Activated CD8-positive, alpha-beta memory T cell treated with anti-CD3 and anti-CD28 coated beads, Interleukin-2, amount 50 U/mL, for 1 hour (primary cell): ENCODE data around the gene NT5C1A.

ENCODE experiments used
- DNase-seq: peaks from one replicate; pipeline ENCODE4 v3.0.0-alpha.2; 2020; ENCODE audit errors: extremely low read depth

Gene NT5C1A

DNA sequence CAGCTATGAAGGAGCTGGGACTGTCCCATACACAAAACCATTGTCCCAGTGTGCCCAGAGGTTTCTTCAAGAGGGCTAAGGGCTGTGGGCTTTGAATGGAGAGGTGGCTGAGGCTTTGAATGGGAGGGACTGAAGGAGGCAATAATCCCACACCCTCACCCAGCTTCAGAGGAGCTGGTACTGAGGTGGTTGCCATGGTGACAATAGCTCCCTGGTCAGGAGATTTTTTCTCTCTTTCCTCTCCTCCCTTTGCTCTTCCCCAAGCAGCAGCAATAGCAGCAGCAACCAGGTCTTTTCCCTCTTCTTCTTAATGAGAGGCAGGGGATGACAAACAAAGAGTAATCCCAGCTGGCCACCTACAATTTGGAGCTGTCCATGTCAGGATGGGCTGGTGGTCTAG, 17.7 kb upstream of the NT5C1A start:
- no peak for DNase-seq

DNA sequence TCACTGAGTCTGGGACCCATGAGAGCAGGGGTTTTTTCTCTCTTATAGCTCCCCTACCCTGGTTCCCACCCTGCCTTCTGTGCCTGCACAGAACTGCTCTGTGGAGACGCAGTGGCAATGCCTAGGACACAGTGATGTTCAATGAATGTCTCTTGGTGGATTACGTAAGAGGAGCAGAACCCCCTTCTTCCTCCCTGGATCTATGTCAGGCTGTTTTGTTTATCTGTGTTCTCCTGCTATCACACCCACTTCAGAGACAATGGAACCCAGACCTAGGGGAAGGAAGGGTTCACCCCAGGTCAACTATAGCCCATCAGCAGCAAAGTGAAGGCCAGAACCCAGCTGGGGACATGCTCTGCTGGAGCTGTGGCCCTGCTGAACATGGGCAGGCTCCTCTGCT, 17.3 kb upstream of the NT5C1A start:
- DNase-seq = no peak

GRCh38 chr1:39688706-39689105, 16.8 kb upstream of the NT5C1A start:
- DNase-seq = no peak

GRCh38 chr1:39687243-39687642, 15.3 kb upstream of the NT5C1A start:
- no peak for DNase-seq

DNA sequence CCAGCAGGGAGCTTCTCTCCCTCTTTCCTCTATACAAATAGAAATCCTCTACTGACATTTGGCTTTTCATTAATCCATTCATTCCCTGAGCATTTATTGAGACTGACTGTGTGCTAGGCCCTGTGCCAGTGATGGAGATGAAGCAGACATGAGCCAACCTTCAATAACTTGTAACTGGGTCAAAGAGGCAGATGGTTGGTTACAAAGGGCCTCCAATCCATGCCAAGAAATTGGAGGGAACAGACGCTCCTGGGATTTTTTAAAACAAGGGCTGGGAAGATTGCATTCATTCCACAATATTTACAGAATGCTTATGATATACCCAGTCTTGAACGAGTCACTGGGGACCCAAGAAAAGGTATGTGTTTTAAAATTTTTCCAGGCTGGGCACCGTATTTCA, 13.2 kb upstream of the NT5C1A start:
- DNase-seq = no peak

- no peak for DNase-seq
Measured at GRCh38 chr1:39684313-39684664, 12.4 kb upstream of the NT5C1A start.

GRCh38 chr1:39683591-39684312, 11.8 kb upstream of the NT5C1A start:
- DNase-seq = no peak

DNA sequence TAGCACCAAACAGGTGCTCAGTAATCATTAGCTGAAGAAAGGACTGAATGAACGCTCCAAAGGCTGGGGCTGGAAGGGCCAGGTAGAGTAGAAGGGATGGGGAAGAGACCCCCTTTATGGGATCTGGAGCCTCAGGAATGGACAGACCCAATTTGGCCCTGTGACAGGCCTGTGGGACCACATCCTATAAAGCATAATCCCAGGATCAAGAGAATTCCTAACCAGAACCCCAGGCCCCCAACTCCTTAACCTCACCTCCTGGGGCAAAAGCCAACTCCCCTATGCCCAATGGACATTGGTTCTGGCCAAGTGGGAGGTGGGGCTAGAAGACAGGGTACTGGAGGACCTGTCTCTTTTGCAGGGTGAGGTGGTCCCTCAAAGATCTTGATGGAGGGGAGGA, 10.1 kb upstream of the NT5C1A start:
- DNase-seq = no peak

GRCh38 chr1:39681294-39681693, 9.4 kb upstream of the NT5C1A start:
- DNase-seq = no peak

- no peak for DNase-seq
Measured at GRCh38 chr1:39680751-39681150, 8.8 kb upstream of the NT5C1A start.

DNA sequence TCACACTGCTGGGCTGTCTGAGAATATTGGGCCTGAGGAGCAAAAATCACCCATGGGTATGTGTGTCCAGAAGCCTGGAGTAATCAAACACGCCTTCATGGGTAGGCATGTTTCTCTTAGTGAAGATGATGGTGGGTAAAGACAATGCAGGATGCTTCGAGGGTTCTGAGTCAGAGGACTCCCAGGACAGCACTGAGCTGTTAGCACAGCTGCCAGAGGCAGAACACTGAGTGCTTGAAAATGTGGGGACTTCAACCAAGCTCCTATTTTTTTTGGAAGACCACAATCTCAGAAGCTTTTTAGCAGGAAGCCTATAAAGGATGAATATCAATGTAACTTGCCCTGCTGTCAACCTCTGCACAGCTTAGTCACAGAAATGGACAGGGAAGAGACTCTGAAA, 7.9 kb upstream of the NT5C1A start:
- no peak for DNase-seq

- DNase-seq = no peak
Measured at GRCh38 chr1:39678889-39679288, 7.0 kb upstream of the NT5C1A start.

DNA sequence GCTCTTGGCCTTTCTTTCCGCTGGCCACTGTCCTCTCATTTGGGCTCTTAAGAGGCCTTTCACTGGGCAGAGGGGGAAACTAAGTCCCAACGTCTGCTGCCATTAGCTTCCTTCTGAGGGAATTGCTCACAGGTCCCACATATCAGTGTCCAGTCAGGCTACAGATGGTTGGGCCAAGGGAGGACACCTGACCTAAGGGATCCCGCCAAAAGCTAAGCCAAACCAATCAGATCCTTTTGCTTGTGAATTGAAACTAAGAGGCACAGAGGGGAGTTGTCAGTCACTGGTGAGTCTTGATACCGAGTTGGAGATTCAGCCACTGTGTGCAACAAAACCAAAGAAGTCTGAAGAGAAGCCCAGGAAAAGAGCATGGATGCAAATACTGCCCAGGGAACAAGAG, 5.7 kb upstream of the NT5C1A start:
- DNase-seq = no peak

DNA sequence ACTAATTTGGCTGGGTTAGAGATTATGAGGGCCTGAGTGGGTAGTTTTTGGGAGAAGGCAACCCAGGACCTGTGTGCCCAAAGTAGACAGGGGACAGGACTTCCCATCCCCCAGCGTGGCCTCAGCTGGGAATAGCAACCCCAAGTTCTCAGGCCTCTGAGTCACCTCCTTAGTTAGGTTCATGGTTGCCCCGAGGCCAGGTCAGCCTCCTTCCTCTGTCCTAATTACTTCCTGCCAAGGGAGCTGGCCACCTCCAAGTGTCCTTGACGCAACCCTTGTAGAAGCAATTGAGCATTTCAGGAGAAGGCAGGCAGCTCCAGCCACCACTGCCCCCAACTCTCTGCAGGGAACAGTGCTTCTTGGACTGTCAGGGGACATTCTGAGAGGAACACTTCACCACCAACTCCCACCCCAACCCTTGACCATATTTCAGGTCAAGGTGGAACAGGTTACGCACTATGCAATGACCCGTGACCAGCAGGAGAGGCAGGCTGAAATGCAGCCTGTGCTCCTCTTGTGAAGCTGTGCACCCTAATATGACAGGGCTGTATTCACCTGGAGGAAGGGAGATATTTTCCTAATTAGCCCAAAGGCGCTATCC, 5.1 kb upstream of the NT5C1A start:
- no peak for DNase-seq

DNA sequence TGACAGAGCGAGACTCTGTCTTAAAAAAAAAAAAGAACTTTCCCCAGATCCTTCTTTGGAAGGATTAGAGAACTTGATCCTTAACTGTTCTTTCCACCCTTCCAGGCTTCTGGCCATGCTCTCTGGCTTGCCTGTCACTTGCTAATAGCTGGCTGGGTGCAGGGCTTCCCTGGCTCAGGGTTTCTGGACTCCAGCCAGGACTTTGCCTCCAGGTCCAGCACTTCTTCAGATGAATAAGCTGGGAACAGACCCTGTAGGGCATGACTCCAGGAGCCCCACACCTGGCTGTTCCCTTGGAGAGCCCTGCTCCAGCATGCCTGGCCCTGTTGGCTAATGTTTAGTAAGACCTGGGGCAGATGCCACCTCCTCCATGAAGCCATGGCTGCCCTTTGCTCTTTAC, 3.3 kb upstream of the NT5C1A start:
- DNase-seq = no peak

DNA sequence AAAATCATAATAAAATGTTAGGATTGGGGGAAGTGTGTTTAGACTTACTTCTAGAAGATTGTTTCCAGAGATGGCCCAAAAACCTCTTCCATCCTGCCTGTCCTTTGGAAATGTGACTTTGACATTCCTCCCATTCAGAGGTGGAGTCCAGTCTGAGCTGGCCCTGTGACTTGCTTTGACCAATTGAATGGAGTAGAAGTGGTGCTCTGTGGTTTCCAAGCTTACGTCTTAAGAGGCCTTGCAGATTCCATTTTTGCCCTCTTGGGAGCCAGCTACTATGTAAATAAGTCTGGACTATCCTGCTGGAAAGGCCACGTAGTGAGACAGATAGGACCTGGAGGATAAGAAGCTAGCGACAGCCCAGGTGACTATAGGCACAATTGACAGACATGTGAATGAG, 1.3 kb upstream of the NT5C1A start:
- no peak for DNase-seq

DNA sequence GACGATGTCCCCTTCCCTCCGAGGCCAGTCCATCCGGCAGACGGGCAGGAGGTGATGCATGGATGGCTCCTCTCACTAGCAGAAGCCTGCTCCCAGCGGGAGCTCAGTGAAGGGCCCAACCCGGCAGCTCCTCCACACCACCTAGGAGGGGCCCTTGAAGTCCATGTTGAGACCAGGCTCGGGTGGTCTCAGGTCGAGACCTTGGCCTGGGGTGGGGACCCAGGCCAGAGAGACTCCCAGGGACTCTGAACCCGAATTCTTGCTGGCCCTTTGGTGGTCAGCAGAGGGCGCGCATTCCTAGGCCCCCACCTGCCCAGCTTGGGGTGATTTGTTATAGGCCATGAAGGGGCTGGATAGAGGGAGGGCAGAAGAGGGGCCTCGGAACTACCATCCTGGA, 642 bp upstream of the NT5C1A start:
- no peak for DNase-seq

DNA sequence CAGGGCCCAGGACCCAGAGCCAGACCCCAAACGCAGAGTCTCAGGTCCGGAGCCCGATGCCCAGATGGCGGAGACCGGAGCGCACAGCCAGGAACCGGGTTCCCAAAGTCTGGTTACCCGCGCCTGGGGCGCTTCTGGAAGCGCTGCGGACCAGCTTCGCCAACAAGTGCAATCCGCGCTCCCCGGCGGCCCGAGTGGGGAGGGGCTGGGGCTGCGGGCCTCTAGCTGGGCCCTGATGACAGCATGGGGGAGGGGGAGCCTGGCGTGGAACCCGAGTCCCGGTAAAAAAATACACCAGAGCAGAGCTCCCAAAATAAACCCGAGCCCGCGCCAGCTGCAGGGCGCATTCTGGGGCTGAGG, 494 bp downstream of the NT5C1A start:
- no peak for DNase-seq

DNA sequence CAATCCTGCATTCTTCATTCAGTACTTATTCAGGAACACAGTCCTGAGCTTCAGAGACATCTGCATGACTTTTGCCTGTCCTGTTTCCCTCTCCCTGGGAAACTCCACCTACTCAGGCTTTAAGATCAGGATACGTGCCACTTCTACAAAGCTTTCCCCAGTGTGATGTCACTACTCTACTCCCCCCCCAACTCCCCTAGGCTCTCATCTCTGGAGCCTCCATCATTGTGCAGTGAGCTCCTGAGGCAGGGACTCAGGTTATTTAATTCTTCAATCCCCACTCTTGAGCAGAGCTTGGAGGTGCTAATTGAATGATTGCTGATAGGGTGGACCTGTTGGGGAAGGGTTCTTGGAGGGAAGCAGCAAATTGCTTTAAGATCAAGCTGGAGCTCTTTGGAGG, 1.2 kb downstream of the NT5C1A start:
- DNase-seq = no peak

DNA sequence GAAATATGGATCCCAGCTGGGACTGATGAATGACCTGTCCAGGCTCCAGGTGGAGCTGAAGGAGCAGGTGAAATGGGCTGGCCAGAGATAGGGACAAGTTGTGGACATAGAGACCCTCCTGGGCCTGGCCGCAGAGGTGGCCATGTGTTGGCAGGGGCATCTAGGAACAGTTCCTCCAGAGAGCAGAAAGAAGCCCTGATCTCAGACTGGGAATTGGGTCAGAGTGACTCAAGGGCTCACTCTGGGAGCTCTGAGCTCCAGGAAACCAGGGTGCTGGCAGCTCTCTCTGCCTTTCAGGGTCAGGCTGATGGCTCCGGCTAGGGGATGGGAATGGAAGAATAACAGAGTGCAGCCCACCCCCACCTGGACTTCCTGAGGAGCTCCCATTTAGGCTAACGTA, 3.0 kb downstream of the NT5C1A start:
- no peak for DNase-seq

DNA sequence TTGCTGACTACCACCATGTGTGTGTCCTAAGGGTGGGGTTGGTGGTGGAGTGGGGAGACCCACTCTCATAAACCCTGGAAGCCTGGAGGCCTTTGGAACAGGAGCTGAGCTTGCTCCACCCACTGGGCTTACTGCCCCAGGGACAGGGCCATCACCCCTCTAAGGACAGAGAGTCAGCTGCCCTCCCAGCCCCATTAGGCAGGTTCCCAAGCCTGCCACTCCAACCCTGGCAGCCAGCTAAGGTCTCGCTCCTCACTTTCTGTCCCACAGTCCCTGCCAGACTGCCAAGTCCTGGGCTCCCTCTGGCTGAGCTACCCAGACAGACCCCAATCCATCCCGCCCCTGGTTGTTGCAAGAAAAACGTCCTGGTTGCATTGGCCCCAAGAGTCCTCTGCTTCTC, 3.8 kb downstream of the NT5C1A start:
- DNase-seq = no peak

DNA sequence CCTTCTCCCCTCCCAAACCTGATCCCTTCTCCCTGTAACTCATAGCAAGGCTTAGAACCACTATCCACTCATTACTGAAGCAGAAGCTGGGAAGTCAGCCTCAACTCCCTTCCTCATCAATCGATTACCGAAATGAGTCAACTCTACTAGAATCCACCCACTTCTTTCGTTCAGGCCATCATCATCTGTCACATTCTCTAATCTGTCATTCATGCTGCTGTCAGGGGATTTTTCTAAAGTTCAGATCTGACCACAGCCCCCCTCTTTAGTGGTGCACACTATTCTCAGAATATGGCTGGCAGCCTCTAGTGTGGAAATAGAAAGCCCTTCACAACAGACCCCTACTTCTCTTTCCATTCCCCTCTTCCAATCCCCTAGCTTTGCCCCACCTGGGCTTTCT, 5.1 kb downstream of the NT5C1A start:
- DNase-seq = no peak

- no peak for DNase-seq
Measured at GRCh38 chr1:39663559-39663958, 8.3 kb downstream of the NT5C1A start.

DNA sequence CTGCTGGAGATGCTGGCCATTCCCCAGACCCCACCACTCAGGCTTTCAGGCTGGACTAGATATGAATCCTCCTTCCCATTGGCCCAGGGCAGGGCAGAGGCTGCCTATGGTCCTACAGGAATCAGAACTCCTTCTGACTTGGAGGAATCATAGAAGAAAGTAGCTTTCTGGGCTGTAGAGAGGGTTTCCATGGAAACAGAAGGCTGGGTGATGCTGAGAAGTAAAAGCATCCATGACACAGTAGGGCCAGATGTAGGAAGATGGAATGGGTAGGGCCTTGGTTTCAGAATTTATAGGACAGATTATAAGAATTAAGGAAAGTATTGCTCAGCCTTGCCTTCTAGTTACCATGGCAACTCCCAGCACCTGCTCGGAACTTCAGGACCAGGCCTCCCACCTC, 9.0 kb downstream of the NT5C1A start:
- no peak for DNase-seq
